ENCODE data around the gene NAV2. TPM values are rescaled to one million over a fixed set of nuclear protein-coding genes. Genes with fewer than 3 reads are reported as not detected.

Gene NAV2
- polyA plus RNA-seq, 1 donor from 2014 or later = 3.0 TPM

- no peaks in the 10 kb centered on the region for H3K79me2 ChIP-seq (replicated peaks; ENCODE audit: insufficient read depth, low read length)
- H3K27ac ChIP-seq (ENCODE audit: low read length) = no peak overlapping the region
- H3K4me2 ChIP-seq (ENCODE audit: low read length) = no peak overlapping the region
- no peak overlapping the region for H3K9ac ChIP-seq (ENCODE audit: low read length)
- H3K9me2 ChIP-seq (ENCODE audit: insufficient read depth, low read length) = no peaks in the 10 kb centered on the region
- TF ChIP-seq EP300 (conservative IDR thresholded peaks at IDR 0.05; ENCODE audit: poor library complexity, severe bottlenecking) = no peak
- TF ChIP-seq, protein P1, sequence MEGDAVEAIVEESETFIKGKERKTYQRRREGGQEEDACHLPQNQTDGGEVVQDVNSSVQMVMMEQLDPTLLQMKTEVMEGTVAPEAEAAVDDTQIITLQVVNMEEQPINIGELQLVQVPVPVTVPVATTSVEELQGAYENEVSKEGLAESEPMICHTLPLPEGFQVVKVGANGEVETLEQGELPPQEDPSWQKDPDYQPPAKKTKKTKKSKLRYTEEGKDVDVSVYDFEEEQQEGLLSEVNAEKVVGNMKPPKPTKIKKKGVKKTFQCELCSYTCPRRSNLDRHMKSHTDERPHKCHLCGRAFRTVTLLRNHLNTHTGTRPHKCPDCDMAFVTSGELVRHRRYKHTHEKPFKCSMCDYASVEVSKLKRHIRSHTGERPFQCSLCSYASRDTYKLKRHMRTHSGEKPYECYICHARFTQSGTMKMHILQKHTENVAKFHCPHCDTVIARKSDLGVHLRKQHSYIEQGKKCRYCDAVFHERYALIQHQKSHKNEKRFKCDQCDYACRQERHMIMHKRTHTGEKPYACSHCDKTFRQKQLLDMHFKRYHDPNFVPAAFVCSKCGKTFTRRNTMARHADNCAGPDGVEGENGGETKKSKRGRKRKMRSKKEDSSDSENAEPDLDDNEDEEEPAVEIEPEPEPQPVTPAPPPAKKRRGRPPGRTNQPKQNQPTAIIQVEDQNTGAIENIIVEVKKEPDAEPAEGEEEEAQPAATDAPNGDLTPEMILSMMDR (IDR thresholded peaks at IDR 0.05; ENCODE audit: poor library complexity, severe bottlenecking) = no peak
- no peak for TF ChIP-seq EZH2 (IDR thresholded peaks at IDR 0.05; ENCODE audit: borderline replicate concordance, insufficient read depth, low read length, poor library complexity, severe bottlenecking)
- no peak for TF ChIP-seq POLR2AphosphoS5 (IDR thresholded peaks at IDR 0.05)
- H3F3A ChIP-seq (ENCODE audit: insufficient read depth, low read length, poor library complexity, severe bottlenecking) = peaks cover 3% of the 10 kb centered on the region
- no peaks in the 10 kb centered on the region for H4K20me1 ChIP-seq (ENCODE audit: insufficient read depth)
- H3K9me3 ChIP-seq (ENCODE audit: low read length) = no peaks in the 10 kb centered on the region
- H3K27me3 ChIP-seq (ENCODE audit: insufficient read depth, low read depth, low read length) = no peaks in the 10 kb centered on the region
- no peak overlapping the region for H2AFZ ChIP-seq (ENCODE audit: low read depth, low read length)
- H3K4me3 ChIP-seq (ENCODE audit: low read length) = no peak overlapping the region
- H3K36me3 ChIP-seq (ENCODE audit: insufficient read depth, low read length) = no peaks in the 10 kb centered on the region
Observed at GRCh38 chr11:20008190-20008870, 295.7 kb downstream of the NAV2 start.

GRCh38 chr11:20008871-20009644 lies 296.4 kb downstream of the NAV2 start:
- Histone ChIP-seq H3K27ac (ENCODE audit: low read length) (peak overlapping the region; percentile 22), H3K9me3 (ENCODE audit: low read length) (no peaks in the 10 kb centered on the region), H3K9ac (ENCODE audit: low read length) (no peak overlapping the region), H4K20me1 (ENCODE audit: insufficient read depth) (no peaks in the 10 kb centered on the region), H3K79me2 (replicated peaks; ENCODE audit: insufficient read depth, low read length) (no peaks in the 10 kb centered on the region), H3F3A (ENCODE audit: insufficient read depth, low read length, poor library complexity, severe bottlenecking) (peaks cover 3% of the 10 kb centered on the region), H3K9me2 (ENCODE audit: insufficient read depth, low read length) (no peaks in the 10 kb centered on the region), H3K27me3 (ENCODE audit: insufficient read depth, low read depth, low read length) (no peaks in the 10 kb centered on the region), H2AFZ (ENCODE audit: low read depth, low read length) (no peak overlapping the region), H3K36me3 (ENCODE audit: insufficient read depth, low read length) (no peaks in the 10 kb centered on the region), H3K4me3 (ENCODE audit: low read length) (no peak overlapping the region), H3K4me2 (ENCODE audit: low read length) (no peak overlapping the region)
- no peak for TF ChIP-seq SMC3 (conservative IDR thresholded peaks at IDR 0.05; ENCODE audit: poor library complexity)

DNA sequence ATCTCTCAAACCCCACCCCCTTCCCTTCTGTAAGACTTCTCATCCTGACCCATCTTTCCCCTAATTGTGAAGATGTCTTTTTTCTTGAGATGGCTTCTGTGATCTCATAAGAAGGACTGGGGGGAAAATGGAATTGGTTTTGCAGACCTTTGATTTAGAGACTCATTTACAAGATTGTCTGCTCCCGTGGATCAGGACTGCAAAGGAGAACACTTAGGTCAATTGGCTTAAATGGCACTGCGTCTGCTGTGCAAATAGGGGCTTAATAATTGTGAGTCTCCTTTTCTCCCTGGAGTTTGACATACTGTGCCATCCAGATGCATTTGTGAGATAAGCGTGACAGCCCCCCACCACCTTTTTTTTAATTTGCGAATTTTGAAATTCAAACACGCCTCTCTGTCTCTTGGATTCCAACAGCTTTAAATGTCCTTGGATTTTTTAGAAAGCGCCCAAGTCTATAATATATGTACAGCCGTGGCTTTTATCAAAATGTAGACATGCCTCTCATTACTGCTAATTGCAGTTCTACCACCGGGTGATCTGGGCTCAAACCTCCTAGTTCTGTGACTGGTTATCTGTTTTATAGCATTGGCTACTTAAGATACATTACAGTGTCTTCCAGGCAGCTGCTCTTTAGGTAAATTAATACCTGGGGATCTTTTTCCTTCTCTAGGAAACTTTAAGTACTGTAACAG lies 297.7 kb downstream of the NAV2 start:
- no peaks in the 10 kb centered on the region for H3K36me3 ChIP-seq (ENCODE audit: insufficient read depth, low read length)
- H3K9ac ChIP-seq (ENCODE audit: low read length) = no peak overlapping the region
- H3K79me2 ChIP-seq (replicated peaks; ENCODE audit: insufficient read depth, low read length) = no peaks in the 10 kb centered on the region
- no peak overlapping the region for H2AFZ ChIP-seq (ENCODE audit: low read depth, low read length)
- no peaks in the 10 kb centered on the region for H3K27me3 ChIP-seq (ENCODE audit: insufficient read depth, low read depth, low read length)
- no peak overlapping the region for H3K4me3 ChIP-seq (ENCODE audit: low read length)
- H3F3A ChIP-seq (ENCODE audit: insufficient read depth, low read length, poor library complexity, severe bottlenecking) = peaks cover 3% of the 10 kb centered on the region
- H3K9me3 ChIP-seq (ENCODE audit: low read length) = no peaks in the 10 kb centered on the region
- no peaks in the 10 kb centered on the region for H3K9me2 ChIP-seq (ENCODE audit: insufficient read depth, low read length)
- H4K20me1 ChIP-seq (ENCODE audit: insufficient read depth) = no peaks in the 10 kb centered on the region
- no peak overlapping the region for H3K4me2 ChIP-seq (ENCODE audit: low read length)
- H3K27ac ChIP-seq (ENCODE audit: low read length) = peak overlapping the region; percentile 22
- TF ChIP-seq TAF1 (IDR thresholded peaks at IDR 0.05; ENCODE audit: low read depth) (no peak), POLR2AphosphoS5 (IDR thresholded peaks at IDR 0.05) (peak; percentile 42)
- TF ChIP-seq, protein P2, sequence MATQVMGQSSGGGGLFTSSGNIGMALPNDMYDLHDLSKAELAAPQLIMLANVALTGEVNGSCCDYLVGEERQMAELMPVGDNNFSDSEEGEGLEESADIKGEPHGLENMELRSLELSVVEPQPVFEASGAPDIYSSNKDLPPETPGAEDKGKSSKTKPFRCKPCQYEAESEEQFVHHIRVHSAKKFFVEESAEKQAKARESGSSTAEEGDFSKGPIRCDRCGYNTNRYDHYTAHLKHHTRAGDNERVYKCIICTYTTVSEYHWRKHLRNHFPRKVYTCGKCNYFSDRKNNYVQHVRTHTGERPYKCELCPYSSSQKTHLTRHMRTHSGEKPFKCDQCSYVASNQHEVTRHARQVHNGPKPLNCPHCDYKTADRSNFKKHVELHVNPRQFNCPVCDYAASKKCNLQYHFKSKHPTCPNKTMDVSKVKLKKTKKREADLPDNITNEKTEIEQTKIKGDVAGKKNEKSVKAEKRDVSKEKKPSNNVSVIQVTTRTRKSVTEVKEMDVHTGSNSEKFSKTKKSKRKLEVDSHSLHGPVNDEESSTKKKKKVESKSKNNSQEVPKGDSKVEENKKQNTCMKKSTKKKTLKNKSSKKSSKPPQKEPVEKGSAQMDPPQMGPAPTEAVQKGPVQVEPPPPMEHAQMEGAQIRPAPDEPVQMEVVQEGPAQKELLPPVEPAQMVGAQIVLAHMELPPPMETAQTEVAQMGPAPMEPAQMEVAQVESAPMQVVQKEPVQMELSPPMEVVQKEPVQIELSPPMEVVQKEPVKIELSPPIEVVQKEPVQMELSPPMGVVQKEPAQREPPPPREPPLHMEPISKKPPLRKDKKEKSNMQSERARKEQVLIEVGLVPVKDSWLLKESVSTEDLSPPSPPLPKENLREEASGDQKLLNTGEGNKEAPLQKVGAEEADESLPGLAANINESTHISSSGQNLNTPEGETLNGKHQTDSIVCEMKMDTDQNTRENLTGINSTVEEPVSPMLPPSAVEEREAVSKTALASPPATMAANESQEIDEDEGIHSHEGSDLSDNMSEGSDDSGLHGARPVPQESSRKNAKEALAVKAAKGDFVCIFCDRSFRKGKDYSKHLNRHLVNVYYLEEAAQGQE (IDR thresholded peaks at IDR 0.05; ENCODE audit: borderline replicate concordance) = no peak

Data from neural cell (in vitro differentiated cells).